GM23338 (cell line): ENCODE results near the gene MYO3B. TPM values are rescaled to one million over a fixed set of nuclear protein-coding genes. Genes with fewer than 3 reads are reported as not detected.

Source experiments
- ATAC-seq: fragments of 200-7000 bp; cut with Tn5 transposase; 3 replicates; pipeline ENCODE4 v1.9.1; 2020
- DNase-seq: peaks from one replicate; pipeline ENCODE4 v3.0.0-alpha.2; 2015; ENCODE audit warnings: low spot score
- H2AFZ ChIP-seq: fragments of 200-600 bp; sonication (generic); 2 replicates; pipeline ENCODE4 v1.8.0; 2016; ENCODE audit warnings: antibody characterized with exemption, mild to moderate bottlenecking, moderate library complexity
- H3F3A ChIP-seq: fragments of 200-600 bp; sonication (generic); replicated peaks from 2 replicates; pipeline ENCODE4 v1.8.0; 2017; ENCODE audit warnings: antibody characterized with exemption, mixed run types, low read depth
- H3K27ac ChIP-seq: fragments of 200-600 bp; sonication (generic); 2 replicates; pipeline ENCODE4 v1.6.1; 2016; ENCODE audit warnings: low read depth
- H3K27me3 ChIP-seq: fragments of 200-600 bp; sonication (generic); 2 replicates; pipeline ENCODE4 v1.8.0; 2016; ENCODE audit warnings: mild to moderate bottlenecking, mixed run types, moderate library complexity; ENCODE audit not compliant: insufficient read depth
- H3K36me3 ChIP-seq: fragments of 200-600 bp; sonication (generic); 2 replicates; pipeline ENCODE4 v1.8.0; 2016; ENCODE audit warnings: mild to moderate bottlenecking; ENCODE audit not compliant: insufficient read depth
- H3K4me1 ChIP-seq: fragments of 200-600 bp; sonication (generic); 2 replicates; pipeline ENCODE4 v1.8.0; 2016; ENCODE audit warnings: mild to moderate bottlenecking, moderate library complexity; ENCODE audit not compliant: insufficient read depth
- H3K4me2 ChIP-seq: fragments of 200-600 bp; sonication (generic); 2 replicates; pipeline ENCODE4 v1.7.1; 2017; ENCODE audit warnings: mixed run types
- H3K4me3 ChIP-seq: fragments of 200-600 bp; sonication (generic); 2 replicates; pipeline ENCODE4 v1.6.1; 2016; ENCODE audit warnings: mixed run types
- H3K79me2 ChIP-seq: fragments of 200-600 bp; sonication (generic); replicated peaks from 2 replicates; pipeline ENCODE4 v1.8.0; 2017; ENCODE audit warnings: mild to moderate bottlenecking; ENCODE audit not compliant: insufficient read depth
- H3K9me2 ChIP-seq: fragments of 200-600 bp; sonication (generic); 2 replicates; pipeline ENCODE4 v1.8.0; 2017; ENCODE audit not compliant: insufficient read depth
- H4K20me1 ChIP-seq: fragments of 200-600 bp; sonication (generic); replicated peaks from 2 replicates; pipeline ENCODE4 v1.8.0; 2017; ENCODE audit warnings: mild to moderate bottlenecking; ENCODE audit not compliant: insufficient read depth
- H3K27ac Mint-ChIP-seq: 2 replicates; pipeline ENCODE4 v1.8.0; 2020; ENCODE audit warnings: inconsistent platforms, mild to moderate bottlenecking, moderate library complexity, mixed read lengths
- H3K27me3 Mint-ChIP-seq: 3 replicates; pipeline ENCODE4 v1.8.0; 2022; ENCODE audit warnings: low read depth, mild to moderate bottlenecking, moderate library complexity, mixed read lengths, inconsistent platforms; ENCODE audit not compliant: insufficient read depth, poor library complexity
- H3K36me3 Mint-ChIP-seq: 3 replicates; pipeline ENCODE4 v1.8.0; 2021; ENCODE audit warnings: low read depth, mild to moderate bottlenecking, inconsistent platforms, moderate library complexity, mixed read lengths
- H3K4me1 Mint-ChIP-seq: 3 replicates; pipeline ENCODE4 v1.8.0; 2020; ENCODE audit warnings: mild to moderate bottlenecking, inconsistent platforms, mixed read lengths
- H3K4me3 Mint-ChIP-seq: 3 replicates; pipeline ENCODE4 v1.8.0; 2021; ENCODE audit warnings: moderate library complexity, mild to moderate bottlenecking, inconsistent platforms, mixed read lengths
- H3K9me3 Mint-ChIP-seq: 3 replicates; pipeline ENCODE4 v1.8.0; 2020; ENCODE audit warnings: moderate library complexity, mild to moderate bottlenecking, inconsistent platforms, mixed read lengths
- CREB1 ChIP-seq: fragments of 250-450 bp; sonication (Bioruptor Pico); IDR thresholded peaks from 2 replicates; pipeline ENCODE4 v1.5.0; 2020; ENCODE audit warnings: low read depth, mild to moderate bottlenecking, moderate library complexity
- CTCF ChIP-seq, 2 experiments: fragments of 200-600 bp in 1 of 2; sonication (generic) in 1 of 2; conservative IDR thresholded peaks; 2 replicates each; pipeline versions ENCODE4 v1.5.1 to v1.6.1; 2016 to 2017; ENCODE audit warnings: antibody characterized with exemption in 2 of 2, low read depth in 2 of 2, mild to moderate bottlenecking in 2 of 2, moderate library complexity in 1 of 2
- EZH2 ChIP-seq: fragments of 200-600 bp; sonication (generic); IDR thresholded peaks from one replicate; pipeline ENCODE4 v1.8.0; 2017; ENCODE audit warnings: antibody characterized with exemption, mild to moderate bottlenecking, low read depth; ENCODE audit not compliant: unreplicated experiment
- STAT1 ChIP-seq: IDR thresholded peaks from one replicate; pipeline ENCODE4 v1.6.1; 2016; ENCODE audit warnings: antibody characterized with exemption; ENCODE audit not compliant: unreplicated experiment
- ZNF331 ChIP-seq: fragments of 250-450 bp; sonication (Bioruptor Pico); IDR thresholded peaks from 2 replicates; pipeline ENCODE4 v1.5.0; 2020; ENCODE audit warnings: low read depth, mild to moderate bottlenecking, moderate library complexity
- ZNF462 ChIP-seq: fragments of 250-450 bp; sonication (Bioruptor Pico); IDR thresholded peaks from 2 replicates; pipeline ENCODE4 v1.5.0; 2020; ENCODE audit warnings: mild to moderate bottlenecking, moderate library complexity
- polyA plus RNA-seq: library from polyadenylated mRNA; unstranded; fragments of >200 nt; fragmentation: Nextera tagmentation; extraction: Ambion mirVana; gene quantifications from 2 replicates; pipeline ENCODE4 v1.2.1, GENCODE V29; 2016
- total RNA-seq: library from RNA; depleted of rRNA; stranded (reverse); fragments of >200 nt; shearing (Covaris generic); gene quantifications from 2 replicates; pipeline ENCODE4 v1.2.3, GENCODE V29; 2014

Gene MYO3B
- total and polyA plus RNA-seq, 2 experiments from 2014 or later, result 0.42 TPM; not detected in 1

- no peaks in the 10 kb centered on the region for H3K27me3 ChIP-seq
- no peaks in the 10 kb centered on the region for H3K36me3 ChIP-seq
- H3K4me3 Mint-ChIP-seq, result no peak overlapping the region
- no peaks in the 10 kb centered on the region for H3K36me3 Mint-ChIP-seq
- H3K4me1 ChIP-seq, result peaks cover 44% of the 10 kb centered on the region
- peak; percentile 49 for DNase-seq
- no peaks in the 10 kb centered on the region for H3K79me2 ChIP-seq
- no peak overlapping the region for H3K27ac ChIP-seq
- H2AFZ ChIP-seq, result no peak overlapping the region
- peak overlapping the region; percentile 14 for H3K4me2 ChIP-seq
- H3K27me3 Mint-ChIP-seq, result no peaks in the 10 kb centered on the region
- TF ChIP-seq CREB1, result no peak
- peak in 1 of 2 experiments; percentile 63; a peak in 3 of 4 replicates for TF ChIP-seq CTCF (conservative IDR thresholded peaks at IDR 0.05; ENCODE audit: low read depth in 2 of 2)
- H3F3A ChIP-seq, result no peaks in the 10 kb centered on the region
- H4K20me1 ChIP-seq, result no peaks in the 10 kb centered on the region
- H3K9me3 Mint-ChIP-seq, result no peaks in the 10 kb centered on the region
- H3K27ac Mint-ChIP-seq, result no peak overlapping the region
- H3K9me2 ChIP-seq, result no peaks in the 10 kb centered on the region; the same call in 1 of the 2 replicates
- H3K4me3 ChIP-seq, result no peak overlapping the region
- H3K4me1 Mint-ChIP-seq, result peaks cover 54% of the 10 kb centered on the region
- no peak for ATAC-seq
These were observed 191.9 kb downstream of the MYO3B start for GRCh38 chr2:170369894-170370293.

GRCh38 chr2:170371231-170371998, 193.5 kb downstream of the MYO3B start:
- peaks cover 37% of the 10 kb centered on the region for H3K4me1 ChIP-seq
- H3K79me2 ChIP-seq, result no peaks in the 10 kb centered on the region
- peaks cover 48% of the 10 kb centered on the region for H3K4me1 Mint-ChIP-seq
- no peaks in the 10 kb centered on the region for H3K27me3 Mint-ChIP-seq
- H3K4me3 Mint-ChIP-seq, result no peak overlapping the region; the same call in 2 of the 3 replicates
- DNase-seq (no peak), ATAC-seq (no peak; the same call in 2 of the 3 replicates)
- H3K27me3 ChIP-seq, result no peaks in the 10 kb centered on the region
- no peaks in the 10 kb centered on the region; the same call in 1 of the 2 replicates for H3K9me2 ChIP-seq
- H3K4me2 ChIP-seq, result no peak overlapping the region
- H3K27ac ChIP-seq, result no peak overlapping the region
- no peak overlapping the region for H3K4me3 ChIP-seq
- no peak overlapping the region for H2AFZ ChIP-seq
- no peaks in the 10 kb centered on the region for H3F3A ChIP-seq
- H4K20me1 ChIP-seq, result no peaks in the 10 kb centered on the region
- H3K9me3 Mint-ChIP-seq, result no peaks in the 10 kb centered on the region
- no peaks in the 10 kb centered on the region for H3K36me3 ChIP-seq
- no peak overlapping the region for H3K27ac Mint-ChIP-seq
- H3K36me3 Mint-ChIP-seq, result no peaks in the 10 kb centered on the region
- no peak for TF ChIP-seq ZNF331 (CRISPR knock-in tag)
- TF ChIP-seq ZNF462, result no peak
- TF ChIP-seq STAT1, result no peak
- no peak for TF ChIP-seq CREB1
- no peak for TF ChIP-seq EZH2
- no peak for TF ChIP-seq CTCF (conservative IDR thresholded peaks at IDR 0.05; ENCODE audit: low read depth in 2 of 2)
